Measurements from ENCODE around the gene PGD.

GRCh38 chr1:10402729-10403274, 3.9 kb downstream of the PGD start:
- no peak for TF ChIP-seq EZH2 (IDR thresholded peaks at IDR 0.05; ENCODE audit: borderline replicate concordance, control insufficient read depth, low read depth, low read length)
- TF ChIP-seq POLR2AphosphoS5 (IDR thresholded peaks at IDR 0.05; ENCODE audit: low read length): no peak
- no peak for TF ChIP-seq POLR2A (IDR thresholded peaks at IDR 0.05; ENCODE audit: low read depth, low read length)
- TF ChIP-seq E2F4 (IDR thresholded peaks at IDR 0.05; ENCODE audit: low read depth, low read length): no peak
- TF ChIP-seq RAD21 (IDR thresholded peaks at IDR 0.05; ENCODE audit: insufficient read depth, low read depth, low read length): no peak
- TF ChIP-seq KLF5 (IDR thresholded peaks at IDR 0.05; ENCODE audit: partially characterized antibody): no peak

Measured in GM12878 (cell line).